ENCODE data around the gene LYVE1.

DNA sequence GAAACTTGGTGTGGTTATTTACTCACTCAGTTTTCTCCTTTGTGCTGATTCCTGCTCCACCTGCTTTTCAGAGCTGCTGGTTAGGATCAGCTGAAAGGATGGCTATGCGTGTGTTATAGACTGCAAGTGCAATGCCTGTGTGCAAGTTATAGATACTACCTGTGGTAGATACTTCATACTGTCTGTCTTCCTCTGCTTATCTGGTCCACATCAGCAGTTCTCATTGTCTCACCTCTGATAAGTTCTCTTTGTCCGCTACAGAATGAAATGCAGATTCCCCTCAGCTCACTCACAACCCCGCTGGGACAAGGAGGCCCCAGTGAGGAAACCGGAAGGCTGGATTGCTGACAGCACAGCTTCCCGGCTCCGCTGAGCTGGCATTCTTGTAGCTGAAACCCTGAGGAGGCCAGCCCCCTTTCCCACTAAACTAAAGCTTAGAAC is 37.5 kb upstream of the LYVE1 start:
- TF ChIP-seq REST (IDR thresholded peaks at IDR 0.05; ENCODE audit: insufficient read depth in 1 of 2, low read depth in 2 of 2, low read length in 2 of 2), result no peak
- TF ChIP-seq TAF1 (IDR thresholded peaks at IDR 0.05; ENCODE audit: borderline replicate concordance, insufficient read depth, low read length), result no peak
